HCT116 (cell line): Measurements from ENCODE around the gene ALDH1A2. TPM values are rescaled to one million over a fixed set of nuclear protein-coding genes. Genes with fewer than 3 reads are reported as not detected.

Source experiments
- total RNA-seq: library from RNA; stranded (reverse); gene quantifications from one replicate; pipeline ENCODE4 v1.2.1, GENCODE V29; 2021; ENCODE audit not compliant: unreplicated experiment

Gene ALDH1A2
- total RNA-seq, 1 experiment from 2014 or later, result 1.7 TPM

Other genes with a start within 250 kb of the ALDH1A2 start
- gene AQP9, start 72.7 kb upstream of the ALDH1A2 start, total RNA-seq, result 0.12 TPM